Ovary (tissue), 3 donors: ENCODE results near the gene DNAH8.

ENCODE experiments used
- CTCF ChIP-seq, 3 donors: fragments of 450-650 bp in 2 of 3; fragments of 200-600 bp in 1 of 3; IDR thresholded peaks; one replicate each; pipeline versions ENCODE4 v1.5.1 to v1.8.0; 2016 to 2022; ENCODE audit warnings: antibody characterized with exemption in 3 of 3, mild to moderate bottlenecking in 1 of 3
- POLR2A ChIP-seq: fragments of 450-650 bp; IDR thresholded peaks from one replicate; pipeline ENCODE4 v1.6.1; 2017; ENCODE audit warnings: antibody characterized with exemption, mild to moderate bottlenecking, moderate library complexity
- donor health status: DM: no; HTN: no; CAD: no.

DNA sequence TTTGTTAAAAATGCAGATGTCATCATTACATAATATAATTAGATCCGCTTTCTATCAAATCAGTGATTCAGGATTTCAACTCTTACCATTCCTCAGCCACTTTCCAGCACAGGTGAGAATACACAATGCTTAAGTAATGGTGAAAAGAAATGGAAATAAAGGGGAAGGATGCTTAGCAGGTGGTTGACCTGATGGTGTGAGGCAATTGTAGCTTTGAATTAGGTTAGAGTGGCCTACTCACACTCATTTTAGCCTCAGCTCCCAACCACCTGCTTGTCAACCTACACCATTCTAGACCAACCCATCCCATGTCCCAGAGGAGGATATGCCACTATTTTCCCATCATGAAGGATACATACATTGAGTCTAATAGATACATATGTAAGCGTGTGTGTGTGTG is 138.1 kb downstream of the DNAH8 start:
- TF ChIP-seq POLR2A = no peak
- no peak for TF ChIP-seq CTCF (IDR thresholded peaks at IDR 0.05)
